RWPE2 (cell line): ENCODE measurements around the gene ESRRA.

Experiments used
- ATAC-seq: fragments of 200-7000 bp; cut with Tn5 transposase; 3 replicates; pipeline ENCODE4 v1.9.1; 2021; ENCODE audit warnings: low read depth
- DNase-seq: peaks from one replicate; pipeline ENCODE4 v3.0.0-alpha.2; 2020; ENCODE audit warnings: low spot score
- H3K27ac ChIP-seq: fragments of 450-650 bp; 2 replicates; pipeline ENCODE4 v1.5.1; 2017; ENCODE audit warnings: mild to moderate bottlenecking; ENCODE audit not compliant: poor library complexity, severe bottlenecking
- H3K27me3 ChIP-seq: fragments of 250-450 bp; sonication (Bioruptor Pico); 2 replicates; pipeline ENCODE4 v1.5.1; 2021; ENCODE audit warnings: mild to moderate bottlenecking, moderate library complexity; ENCODE audit not compliant: insufficient read depth, poor library complexity, severe bottlenecking
- H3K36me3 ChIP-seq: fragments of 250-450 bp; sonication (Bioruptor Pico); 2 replicates; pipeline ENCODE4 v1.5.1; 2020; ENCODE audit warnings: low read depth, mild to moderate bottlenecking, moderate library complexity
- H3K4me1 ChIP-seq: fragments of 250-450 bp; sonication (Bioruptor Pico); 2 replicates; pipeline ENCODE4 v1.5.1; 2021; ENCODE audit warnings: mild to moderate bottlenecking, moderate library complexity; ENCODE audit not compliant: insufficient read depth, poor library complexity, severe bottlenecking
- H3K4me3 ChIP-seq: fragments of 250-450 bp; sonication (Bioruptor Pico); 2 replicates; pipeline ENCODE4 v1.5.1; 2021; ENCODE audit warnings: mild to moderate bottlenecking, moderate library complexity; ENCODE audit not compliant: severe bottlenecking
- H3K9me3 ChIP-seq: fragments of 250-450 bp; sonication (Bioruptor Pico); 2 replicates; pipeline ENCODE4 v1.5.1; 2021; ENCODE audit warnings: mild to moderate bottlenecking, moderate library complexity; ENCODE audit not compliant: severe bottlenecking
- CTCF ChIP-seq: fragments of 450-650 bp; IDR thresholded peaks from one replicate; pipeline ENCODE4 v1.5.1; 2017; ENCODE audit warnings: mild to moderate bottlenecking, moderate library complexity; ENCODE audit not compliant: poor library complexity, severe bottlenecking

ESRRA gene

GRCh38 chr11:64356498-64357411, 51.4 kb downstream of the ESRRA start:
- H3K36me3 ChIP-seq, result peaks cover 19% of the 10 kb centered on the region
- DNase-seq (peak; percentile 52), ATAC-seq (no peak)
- no peak overlapping the region for H3K4me3 ChIP-seq
- peaks cover 21% of the 10 kb centered on the region for H3K4me1 ChIP-seq
- peak overlapping the region; percentile 97 for H3K27ac ChIP-seq
- no peaks in the 10 kb centered on the region for H3K27me3 ChIP-seq
- TF ChIP-seq CTCF, result peak; percentile 35
- no peaks in the 10 kb centered on the region for H3K9me3 ChIP-seq

GRCh38 chr11:64357446-64357845, 52.1 kb downstream of the ESRRA start:
- Histone ChIP-seq H3K9me3 (no peaks in the 10 kb centered on the region), H3K27me3 (no peaks in the 10 kb centered on the region), H3K4me1 (peaks cover 21% of the 10 kb centered on the region), H3K4me3 (no peak overlapping the region), H3K36me3 (peaks cover 26% of the 10 kb centered on the region), H3K27ac (peak overlapping the region; percentile 97)
- ATAC-seq (no peak), DNase-seq (peak; percentile 51)
- TF ChIP-seq CTCF, result no peak

GRCh38 chr11:64357904-64358535, 52.7 kb downstream of the ESRRA start:
- DNase-seq, result peak; percentile 96
- H3K9me3 ChIP-seq, result no peaks in the 10 kb centered on the region
- H3K4me3 ChIP-seq, result peak overlapping the region; percentile 70
- no peaks in the 10 kb centered on the region for H3K27me3 ChIP-seq
- H3K27ac ChIP-seq, result peak overlapping the region; percentile 97
- no peak for TF ChIP-seq CTCF
- H3K4me1 ChIP-seq, result peaks cover 21% of the 10 kb centered on the region
- peak; percentile 81 for ATAC-seq
- H3K36me3 ChIP-seq, result peaks cover 32% of the 10 kb centered on the region

GRCh38 chr11:64358536-64358906, 53.2 kb downstream of the ESRRA start:
- no peak for TF ChIP-seq CTCF
- Histone ChIP-seq H3K36me3 (peaks cover 37% of the 10 kb centered on the region), H3K4me1 (peaks cover 21% of the 10 kb centered on the region), H3K9me3 (no peaks in the 10 kb centered on the region), H3K4me3 (peak overlapping the region; percentile 70), H3K27ac (peak overlapping the region; percentile 97), H3K27me3 (no peaks in the 10 kb centered on the region)
- ATAC-seq, result no peak; the same call in 2 of the 3 replicates
- DNase-seq, result no peak
